Muscle of arm (tissue), 12 donors: ENCODE results near the gene CEP89. TPM values are rescaled to one million over a fixed set of nuclear protein-coding genes. Genes with fewer than 3 reads are reported as not detected.
"Not testable (repeated sequence)": the region's sequence is repeated elsewhere in the genome, so short reads cannot be mapped to it uniquely, and the experiment has no call there.

Source experiments
- DNase-seq: peaks from one replicate; pipeline ENCODE4 v3.0.0-alpha.2; 2013
- polyA plus RNA-seq, 12 donors: library from polyadenylated mRNA; unstranded; fragments of 120-200 nt; gene quantifications; one replicate each; pipeline ENCODE4 v1.2.1, GENCODE V29; 2013; ENCODE audit not compliant: insufficient read length in 12 of 12

The CEP89 gene
- polyA plus RNA-seq, 12 donors = 16.9 to 31.0 (median 18.8) TPM; not detected in 1

GRCh38 chr19:32852216-32852615 lies 119.5 kb downstream of the CEP89 start:
- no peak for DNase-seq

- not testable (repeated sequence) for DNase-seq
Observed at GRCh38 chr19:32848035-32848434, 123.7 kb downstream of the CEP89 start.

GRCh38 chr19:32843716-32844245 lies 128.0 kb downstream of the CEP89 start:
- DNase-seq = no peak

DNA sequence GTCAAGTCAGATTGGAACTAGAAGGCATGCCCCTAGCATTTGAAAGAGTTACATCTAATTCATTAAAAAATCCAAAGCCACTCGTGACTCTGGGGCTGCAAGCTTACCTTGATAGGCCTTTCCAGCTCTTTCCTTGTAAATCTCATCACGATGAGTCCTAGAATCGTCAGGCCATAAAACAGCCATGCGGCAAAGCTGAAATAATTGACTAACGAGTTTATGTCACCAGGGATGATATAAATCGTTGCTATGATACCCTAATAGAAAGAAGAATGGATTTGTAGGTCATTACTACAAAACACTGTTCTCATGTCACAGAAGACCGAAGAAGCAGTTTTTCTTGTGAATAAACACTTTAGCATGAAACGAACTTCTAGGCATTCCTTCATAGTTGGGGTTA lies 129.7 kb downstream of the CEP89 start:
- DNase-seq = no peak

DNA sequence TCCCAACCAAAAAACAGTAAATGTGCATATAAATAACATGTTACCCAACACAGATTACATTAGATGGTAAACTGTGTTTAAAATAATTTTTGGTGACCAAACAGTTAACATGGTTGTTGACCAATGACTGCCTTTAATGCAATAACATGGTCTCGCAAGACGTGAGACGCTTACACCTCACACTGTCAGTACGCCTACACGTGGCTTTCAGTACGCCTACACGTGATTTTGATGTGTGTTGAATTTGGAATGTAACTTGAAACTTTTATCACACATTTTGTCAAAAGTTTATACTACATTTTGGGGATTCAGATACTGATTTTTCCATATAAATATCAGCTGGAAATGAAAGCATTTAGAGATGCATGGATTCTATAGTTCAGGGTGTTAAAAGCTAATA lies 134.2 kb downstream of the CEP89 start:
- DNase-seq = no peak

DNA sequence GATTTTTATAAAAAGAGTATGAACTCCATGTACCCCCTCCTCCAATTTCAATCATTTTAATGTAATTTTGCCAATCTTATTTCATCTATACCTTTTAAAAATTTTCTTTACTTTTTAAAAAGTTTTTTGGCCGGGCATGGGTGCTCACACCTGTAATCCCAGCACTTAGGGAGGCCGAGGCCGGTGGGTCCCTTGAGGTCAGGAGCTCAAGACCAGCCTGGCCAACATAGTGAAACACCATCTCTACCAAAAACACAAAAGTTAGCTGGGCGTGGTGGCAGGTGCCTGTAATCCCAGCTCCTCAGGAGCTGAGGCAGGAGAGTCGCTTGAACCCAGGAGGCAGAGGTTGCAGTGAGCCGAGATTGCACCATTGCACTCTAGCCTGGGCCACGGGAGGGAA lies 138.4 kb downstream of the CEP89 start:
- not testable (repeated sequence) for DNase-seq

GRCh38 chr19:32832825-32833224 lies 138.9 kb downstream of the CEP89 start:
- DNase-seq = not testable (repeated sequence)

DNA sequence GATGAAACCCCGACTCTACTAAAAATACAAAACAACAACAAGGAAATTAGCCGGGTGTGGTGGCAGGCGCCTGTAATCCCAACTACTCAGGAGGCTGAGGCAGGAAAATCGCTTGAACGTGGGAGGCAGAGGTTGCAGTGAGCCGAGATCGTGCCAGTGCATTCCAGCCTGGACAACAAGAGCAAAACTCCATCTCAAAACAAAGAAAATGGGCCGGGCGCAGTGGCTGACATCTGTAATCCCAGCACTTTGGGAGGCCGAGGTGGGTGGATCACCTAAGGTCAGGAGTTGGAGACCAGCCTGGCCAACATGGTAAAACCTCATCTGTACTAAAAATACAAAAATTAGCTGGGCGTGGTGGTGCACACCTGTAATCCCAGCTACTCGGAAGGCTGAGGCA lies 139.7 kb downstream of the CEP89 start:
- not testable (repeated sequence) for DNase-seq

DNA sequence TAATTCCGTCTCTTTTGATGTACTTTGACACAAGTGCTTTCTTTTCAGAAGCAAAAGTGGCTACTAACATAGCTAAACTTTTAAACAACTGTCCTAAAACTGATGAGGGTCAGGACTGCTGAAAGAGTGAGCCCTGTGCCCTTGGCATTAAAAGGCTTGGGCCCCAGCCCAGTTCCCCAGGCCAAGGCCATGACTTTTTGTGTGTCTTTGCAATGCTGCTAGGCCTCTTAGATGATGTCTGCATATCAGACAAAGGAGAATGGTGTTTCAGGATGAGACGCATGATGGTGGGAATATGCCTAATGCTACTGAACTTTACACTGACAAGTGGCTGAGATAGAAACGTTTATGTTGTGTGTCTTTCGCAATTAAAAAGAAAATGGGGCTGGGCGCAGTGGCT lies 140.1 kb downstream of the CEP89 start:
- DNase-seq = no peak

DNA sequence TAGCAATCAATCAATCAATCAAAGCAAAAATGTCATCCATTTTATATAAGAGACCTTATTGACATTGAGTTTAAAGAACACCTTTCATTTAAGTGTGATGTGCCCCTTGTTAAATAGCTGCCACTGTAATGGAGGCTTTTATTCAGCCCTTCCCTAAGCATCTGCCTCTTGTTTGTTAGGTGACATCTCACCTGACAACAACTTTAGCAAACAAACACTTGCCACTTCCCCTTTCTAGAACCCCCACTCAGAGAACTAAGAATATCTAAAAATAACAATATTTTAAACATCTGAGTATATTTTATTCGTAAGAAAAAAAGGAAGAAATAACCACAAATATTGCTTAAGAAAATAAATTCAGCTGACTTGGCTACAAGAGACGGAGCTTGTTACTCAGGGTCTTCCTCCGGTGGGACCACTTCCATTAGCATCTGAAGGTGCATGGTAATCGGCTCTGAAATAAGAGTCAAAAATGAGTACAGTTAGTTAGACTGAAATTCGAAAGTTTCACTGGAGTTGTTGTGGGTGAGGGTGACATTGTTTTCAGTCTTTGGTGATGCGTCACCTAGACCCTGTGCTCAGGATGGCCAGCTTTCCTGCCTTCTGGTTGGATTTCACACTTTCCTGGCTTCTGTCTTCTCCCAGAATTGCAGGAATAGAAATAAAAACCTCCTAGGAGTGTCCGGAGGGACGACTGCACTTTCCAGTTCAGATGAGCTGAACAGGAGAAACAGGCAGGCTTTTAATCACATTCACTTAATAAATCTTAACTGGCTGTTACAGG lies 141.3 kb downstream of the CEP89 start:
- DNase-seq = no peak

DNA sequence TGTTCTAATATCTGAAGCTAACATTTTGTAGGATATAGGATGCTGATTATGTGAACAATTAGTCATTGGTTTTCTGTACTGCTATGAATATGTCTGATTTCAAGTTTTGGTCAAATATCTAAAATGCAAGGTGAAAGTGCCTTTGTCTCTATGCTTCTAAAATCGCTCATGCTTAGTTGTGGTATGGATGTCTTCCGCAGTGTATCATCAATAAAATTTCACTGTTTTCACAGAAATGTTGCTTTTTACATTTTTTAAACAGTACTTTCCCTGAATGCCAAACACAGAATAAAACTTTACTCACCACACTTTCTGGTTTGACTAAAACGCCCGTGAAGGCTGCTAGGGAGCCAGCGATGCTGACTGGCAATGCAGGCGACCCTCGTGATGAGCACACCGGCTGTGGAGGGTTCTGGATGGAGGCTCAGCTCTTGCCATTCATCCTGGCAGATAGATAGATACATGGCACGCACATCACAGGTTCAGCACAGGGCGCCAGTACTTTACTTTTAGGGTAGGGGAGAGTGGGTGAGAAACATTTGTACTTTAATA lies 142.3 kb downstream of the CEP89 start:
- DNase-seq = no peak

GRCh38 chr19:32828643-32829344 lies 143.0 kb downstream of the CEP89 start:
- no peak for DNase-seq

- DNase-seq = no peak
Observed at GRCh38 chr19:32828139-32828538, 143.6 kb downstream of the CEP89 start.

Other genes starting within 250 kb of the CEP89 start
- gene SLC7A9, start 102.2 kb downstream of the CEP89 start, polyA plus RNA-seq = under 1 TPM in 10 of 12 donors, not detected in 2; 0.22 to 0.84 (median 0.52) TPM
- gene FAAP24, start 284 bp upstream of the CEP89 start, polyA plus RNA-seq = 1 to 10 TPM in 9 of 12 donors, under 1 TPM in 1, not detected in 2; 0.93 to 3.4 (median 1.6) TPM
- 10 to 100 TPM in 1 of 12 donors, 1 to 10 TPM in 10, not detected in 1; 1.2 to 16.5 (median 1.9) TPM for gene RHPN2, start 92.9 kb upstream of the CEP89 start, polyA plus RNA-seq
- gene GPATCH1, start 109.2 kb upstream of the CEP89 start, polyA plus RNA-seq = 10 to 100 TPM in 3 of 12 donors, 1 to 10 TPM in 8, not detected in 1; 6.5 to 12.2 (median 8.2) TPM
- gene WDR88, start 160.2 kb upstream of the CEP89 start, polyA plus RNA-seq = 1 to 10 TPM in 3 of 12 donors, under 1 TPM in 7, not detected in 2; 0.34 to 1.2 (median 0.86) TPM
- 10 to 100 TPM in 11 of 12 donors, not detected in 1; 15.8 to 45.8 (median 20.7) TPM for gene LRP3, start 222.4 kb upstream of the CEP89 start, polyA plus RNA-seq